ENCODE measurements around the gene TRIP13. TPM values are rescaled to one million over a fixed set of nuclear protein-coding genes. Genes with fewer than 3 reads are reported as not detected.

TRIP13 gene, protein sequence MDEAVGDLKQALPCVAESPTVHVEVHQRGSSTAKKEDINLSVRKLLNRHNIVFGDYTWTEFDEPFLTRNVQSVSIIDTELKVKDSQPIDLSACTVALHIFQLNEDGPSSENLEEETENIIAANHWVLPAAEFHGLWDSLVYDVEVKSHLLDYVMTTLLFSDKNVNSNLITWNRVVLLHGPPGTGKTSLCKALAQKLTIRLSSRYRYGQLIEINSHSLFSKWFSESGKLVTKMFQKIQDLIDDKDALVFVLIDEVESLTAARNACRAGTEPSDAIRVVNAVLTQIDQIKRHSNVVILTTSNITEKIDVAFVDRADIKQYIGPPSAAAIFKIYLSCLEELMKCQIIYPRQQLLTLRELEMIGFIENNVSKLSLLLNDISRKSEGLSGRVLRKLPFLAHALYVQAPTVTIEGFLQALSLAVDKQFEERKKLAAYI
- 11.4 and 15.2 TPM in 2 replicates for total RNA-seq (2013; cell fraction: nucleolus; rRNA removed)
- total RNA-seq (2014; rRNA removed), result 32.9 and 33.0 TPM in 2 replicates
- 23.9 and 25.0 TPM in 2 replicates for total RNA-seq (2014; rRNA removed; fragmentation: Illumina TruSeq; extraction: Trizol)
- total RNA-seq (2021), result 21.9 and 27.9 TPM in 2 replicates
- polyA plus RNA-seq (2011; ENCODE audit: low read depth), result 7.7 TPM
- 37.6 and 40.8 TPM in 2 replicates for polyA plus RNA-seq (2011; rRNA removed)
- 22.8 and 25.4 TPM in 2 replicates for polyA plus RNA-seq (2011; cell fraction: cytosol; rRNA removed)
- 33.0 and 37.2 TPM in 2 replicates for polyA plus RNA-seq (2011; cell fraction: nucleus; rRNA removed)
- polyA plus RNA-seq (2012), result 9.8 and 10.6 TPM in 2 replicates
- polyA plus RNA-seq (2014; fragmentation: Illumina TruSeq; extraction: Trizol), result 31.6 and 32.5 TPM in 2 replicates
- 10 to 100 TPM; 15.1 to 20.5 TPM for polyA plus RNA-seq (2014; fragmentation: Nextera tagmentation; extraction: Ambion mirVana)
- 32.7 and 36.4 TPM in 2 replicates for polyA plus RNA-seq (2014; rRNA removed)
- 10 to 100 TPM; 62.3 to 64.9 TPM for polyA plus RNA-seq (2016; fragmentation: Nextera tagmentation; extraction: Ambion mirVana)
- 17.2 and 23.7 TPM in 2 replicates for polyA minus RNA-seq (2011; rRNA and poly(A)+ RNA removed)
- polyA minus RNA-seq (2011; cell fraction: cytosol; rRNA and poly(A)+ RNA removed), result 10.9 and 16.4 TPM in 2 replicates
- 6.8 and 9.8 TPM in 2 replicates for polyA minus RNA-seq (2011; cell fraction: nucleus; rRNA and poly(A)+ RNA removed)
- percentile 53 among the genes with signal in this experiment for Bru-seq, nascent RNA
- BruChase-seq, experiment 1, labeled RNA remaining after a 6-hour chase, result percentile 61 among the genes with signal in this experiment
- percentile 61 among the genes with signal in this experiment for BruChase-seq, experiment 2, labeled RNA remaining after a 2-hour chase
- long read RNA-seq, experiment 1, transcript TRIP13-201 (13 exons, 2,672 nt), result major isoform, 53 of 61 reads
- long read RNA-seq, experiment 1, partial matches to known transcripts, result 3 of 61 reads
- long read RNA-seq, experiment 1, other reads (novel, unspliced or antisense), result 5 of 61 reads
- long read RNA-seq, experiment 2, transcript TRIP13-201 (13 exons, 2,672 nt), result major isoform, 40 of 54 reads
- long read RNA-seq, experiment 2, partial matches to known transcripts, result 2 of 54 reads
- long read RNA-seq, experiment 2, other reads (novel, unspliced or antisense), result 12 of 54 reads

DNA sequence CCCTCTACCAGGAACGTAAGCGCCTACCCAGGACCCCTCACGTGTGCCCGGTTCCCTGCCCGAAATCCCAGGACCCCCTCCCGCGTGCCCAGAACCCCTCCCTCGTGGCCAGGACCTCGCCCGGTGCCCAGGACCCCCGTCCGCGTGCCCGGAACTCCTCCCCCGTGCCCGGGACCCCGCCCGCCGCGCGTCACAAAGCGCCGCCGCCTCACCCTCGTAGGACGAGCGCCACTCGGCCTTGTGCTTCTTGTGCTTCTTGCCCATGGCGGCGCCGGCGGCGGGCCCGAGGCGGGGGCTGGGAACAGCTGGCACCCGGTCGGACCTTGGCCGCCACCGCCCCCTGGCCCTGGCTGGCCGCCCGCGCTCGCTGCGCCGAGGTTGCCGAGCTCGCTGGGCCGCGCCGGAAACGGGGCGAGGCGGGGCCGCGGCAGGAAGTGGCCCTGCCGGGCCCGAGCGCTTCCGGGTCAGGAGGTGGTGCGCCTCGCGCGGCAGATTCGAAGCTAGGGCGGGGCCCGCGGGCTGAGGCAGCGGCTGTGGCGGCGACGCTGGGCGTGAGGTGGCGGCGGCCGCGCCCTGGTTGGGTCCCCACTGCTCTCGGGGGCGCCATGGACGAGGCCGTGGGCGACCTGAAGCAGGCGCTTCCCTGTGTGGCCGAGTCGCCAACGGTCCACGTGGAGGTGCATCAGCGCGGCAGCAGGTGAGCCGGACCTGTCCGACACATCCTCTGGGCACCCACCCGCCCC is at the start of gene TRIP13, which contains the start of gene BRD9:
TRIP13 (plus strand) TSS at position 491 of the 743 bp plus-strand sequence; CDS start at position 606, 115 bp downstream.
BRD9 (minus strand) TSS at position 408 of the 743 bp plus-strand sequence; CDS start at position 264, 144 bp downstream.
- Histone ChIP-seq H3K27ac (ENCODE audit: control insufficient read depth, insufficient read depth) (peak within 1 kb of the TSS; percentile 88), H3K4me2 (ENCODE audit: control insufficient read depth, insufficient read depth) (peak within 1 kb of the TSS; percentile 86), H3K27me3 (replicated peaks in 1 of 2; ENCODE audit: control insufficient read depth in 2 of 2, insufficient read depth in 2 of 2, low read length in 1 of 2) (no peaks in the 10 kb centered on the region), H2AFZ (ENCODE audit: control insufficient read depth, low read depth, low read length) (peak within 1 kb of the TSS; percentile 83), H3K4me1 (ENCODE audit: control insufficient read depth, insufficient read depth, low read length) (peaks cover 14% of the 10 kb centered on the region), H3K9me3 (replicated peaks; ENCODE audit: control insufficient read depth, insufficient read depth, low read length) (no peaks in the 10 kb centered on the region), H4K20me1 (ENCODE audit: control insufficient read depth, insufficient read depth) (no peaks in the 10 kb centered on the region), H3K79me2 (ENCODE audit: control insufficient read depth, insufficient read depth, low read length) (peaks cover 45% of the 10 kb centered on the region), H3K4me3 (peak within 1 kb of the TSS; percentile 97), H3K36me3 (ENCODE audit: control insufficient read depth in 2 of 2, insufficient read depth in 2 of 2, low read length in 1 of 2) (peaks cover 9 to 27% of the 10 kb centered on the region in 2 experiments; a peak in 3 of 4 replicates), H3K9ac (ENCODE audit: control insufficient read depth, insufficient read depth, low read length) (peak within 1 kb of the TSS; percentile 98)
- ChIA-PET SMC1A (ENCODE audit: uncharacterized antibody, unreplicated experiment) (interaction anchor here (0.6 to 2.2 kb wide), 3 partner anchors 10 to 434 kb away, joined by 3 to 8 read pairs (median 3); no protein-coding TSS in a partner anchor), POLR2A (interaction anchor here (0.6 kb wide), 1 partner anchor 97 kb away, joined by 3 read pairs; no protein-coding TSS in a partner anchor), RAD21 (ENCODE audit: unreplicated experiment) (interaction anchor here (1.6 to 2.9 kb wide), 2 partner anchors 10 to 446 kb away, joined by 4 to 12 read pairs; no protein-coding TSS in a partner anchor), CTCF (interaction anchor here (1.6 to 1.9 kb wide), 2 partner anchors 8 to 10 kb away, joined by 4 to 8 read pairs; no protein-coding TSS in a partner anchor)
- peak; percentile 4 for DNase-seq (ENCODE audit: low read depth, low spot score)
- peak; percentile 97 for ATAC-seq
- intact Hi-C loops (cut with micrococcal nuclease; ENCODE audit: unreplicated experiment), result loop anchor here (5.0 kb wide), 1 partner anchor 575 kb away; no protein-coding TSS in a partner anchor
- peak; percentile 89 for FAIRE-seq
- in situ Hi-C loops (cut with MboI), result no loop called here
- no TSS peak for BruUV-seq (replicated peaks)
- 1% methylated on average over 73 of the region's 91 CpGs for WGBS (ENCODE audit: insufficient coverage, insufficient replicate concordance, low lambda C conversion rate, missing lambda C conversion rate)
- TF ChIP-seq GABPA (IDR thresholded peaks at IDR 0.05; ENCODE audit: low read depth) (peak; percentile 91), SREBF2 (IDR thresholded peaks at IDR 0.05; ENCODE audit: low read length) (peak; percentile 70; the same call in 1 of the 2 replicates), RUNX3 (IDR thresholded peaks at IDR 0.05; ENCODE audit: low read length) (0 out of 2 replicates have a peak, but pooled peaks have one; percentile 12), PAX8 (IDR thresholded peaks at IDR 0.05) (no peak), SPI1 (IDR thresholded peaks at IDR 0.05; ENCODE audit: borderline replicate concordance, insufficient read depth, low read depth, low read length) (no peak), SIX5 (IDR thresholded peaks at IDR 0.05; ENCODE audit: low read depth, low read length, severe bottlenecking) (peak; percentile 53), ASH2L (IDR thresholded peaks at IDR 0.05; ENCODE audit: borderline replicate concordance, low read depth) (0 out of 2 replicates have a peak, but pooled peaks have one; percentile 32), POLR2A (IDR thresholded peaks at IDR 0.05; ENCODE audit: low read depth, low read length) (peak; percentile 93)
- TF ChIP-seq, protein P1, sequence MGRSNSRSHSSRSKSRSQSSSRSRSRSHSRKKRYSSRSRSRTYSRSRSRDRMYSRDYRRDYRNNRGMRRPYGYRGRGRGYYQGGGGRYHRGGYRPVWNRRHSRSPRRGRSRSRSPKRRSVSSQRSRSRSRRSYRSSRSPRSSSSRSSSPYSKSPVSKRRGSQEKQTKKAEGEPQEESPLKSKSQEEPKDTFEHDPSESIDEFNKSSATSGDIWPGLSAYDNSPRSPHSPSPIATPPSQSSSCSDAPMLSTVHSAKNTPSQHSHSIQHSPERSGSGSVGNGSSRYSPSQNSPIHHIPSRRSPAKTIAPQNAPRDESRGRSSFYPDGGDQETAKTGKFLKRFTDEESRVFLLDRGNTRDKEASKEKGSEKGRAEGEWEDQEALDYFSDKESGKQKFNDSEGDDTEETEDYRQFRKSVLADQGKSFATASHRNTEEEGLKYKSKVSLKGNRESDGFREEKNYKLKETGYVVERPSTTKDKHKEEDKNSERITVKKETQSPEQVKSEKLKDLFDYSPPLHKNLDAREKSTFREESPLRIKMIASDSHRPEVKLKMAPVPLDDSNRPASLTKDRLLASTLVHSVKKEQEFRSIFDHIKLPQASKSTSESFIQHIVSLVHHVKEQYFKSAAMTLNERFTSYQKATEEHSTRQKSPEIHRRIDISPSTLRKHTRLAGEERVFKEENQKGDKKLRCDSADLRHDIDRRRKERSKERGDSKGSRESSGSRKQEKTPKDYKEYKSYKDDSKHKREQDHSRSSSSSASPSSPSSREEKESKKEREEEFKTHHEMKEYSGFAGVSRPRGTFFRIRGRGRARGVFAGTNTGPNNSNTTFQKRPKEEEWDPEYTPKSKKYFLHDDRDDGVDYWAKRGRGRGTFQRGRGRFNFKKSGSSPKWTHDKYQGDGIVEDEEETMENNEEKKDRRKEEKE (IDR thresholded peaks at IDR 0.05), result no peak
- TF ChIP-seq, protein P2, sequence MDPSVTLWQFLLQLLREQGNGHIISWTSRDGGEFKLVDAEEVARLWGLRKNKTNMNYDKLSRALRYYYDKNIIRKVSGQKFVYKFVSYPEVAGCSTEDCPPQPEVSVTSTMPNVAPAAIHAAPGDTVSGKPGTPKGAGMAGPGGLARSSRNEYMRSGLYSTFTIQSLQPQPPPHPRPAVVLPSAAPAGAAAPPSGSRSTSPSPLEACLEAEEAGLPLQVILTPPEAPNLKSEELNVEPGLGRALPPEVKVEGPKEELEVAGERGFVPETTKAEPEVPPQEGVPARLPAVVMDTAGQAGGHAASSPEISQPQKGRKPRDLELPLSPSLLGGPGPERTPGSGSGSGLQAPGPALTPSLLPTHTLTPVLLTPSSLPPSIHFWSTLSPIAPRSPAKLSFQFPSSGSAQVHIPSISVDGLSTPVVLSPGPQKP (IDR thresholded peaks at IDR 0.05; ENCODE audit: low read depth, low read length), result 0 out of 2 replicates have a peak, but pooled peaks have one; percentile 33
- TF ChIP-seq, protein P3, sequence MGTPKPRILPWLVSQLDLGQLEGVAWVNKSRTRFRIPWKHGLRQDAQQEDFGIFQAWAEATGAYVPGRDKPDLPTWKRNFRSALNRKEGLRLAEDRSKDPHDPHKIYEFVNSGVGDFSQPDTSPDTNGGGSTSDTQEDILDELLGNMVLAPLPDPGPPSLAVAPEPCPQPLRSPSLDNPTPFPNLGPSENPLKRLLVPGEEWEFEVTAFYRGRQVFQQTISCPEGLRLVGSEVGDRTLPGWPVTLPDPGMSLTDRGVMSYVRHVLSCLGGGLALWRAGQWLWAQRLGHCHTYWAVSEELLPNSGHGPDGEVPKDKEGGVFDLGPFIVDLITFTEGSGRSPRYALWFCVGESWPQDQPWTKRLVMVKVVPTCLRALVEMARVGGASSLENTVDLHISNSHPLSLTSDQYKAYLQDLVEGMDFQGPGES (IDR thresholded peaks at IDR 0.05), result 0 out of 2 replicates have a peak, but pooled peaks have one; percentile 52

Data from GM12878 (cell line).